HG02623 (cell line): ENCODE results near the gene ARID1B.

Source experiments
- ATAC-seq: cut with Tn5 transposase; IDR thresholded peaks from one replicate; pipeline ENCODE4 v1.9.1; 2021; ENCODE audit warnings: moderate library complexity; ENCODE audit not compliant: unreplicated experiment

ARID1B gene

DNA sequence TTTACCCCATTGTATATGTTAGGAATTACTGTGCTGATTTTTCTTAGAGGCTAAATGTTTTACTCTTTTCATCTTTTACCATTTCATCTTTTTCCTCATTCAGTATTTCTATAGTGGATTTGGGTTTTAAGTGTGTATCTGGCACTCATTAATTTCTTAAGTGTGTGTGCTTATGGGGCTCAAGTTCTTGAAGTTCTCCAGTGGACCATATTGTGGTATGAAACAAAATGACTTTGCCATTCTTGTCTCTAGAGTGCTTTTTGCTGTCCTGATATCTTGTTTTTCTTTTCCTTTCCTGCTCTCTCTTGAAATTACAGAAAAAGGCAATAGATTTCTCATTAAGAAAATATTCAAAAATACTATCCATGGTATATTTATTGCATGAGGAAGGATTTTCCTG lies 123.1 kb downstream of the ARID1B start:
- no peak for ATAC-seq

DNA sequence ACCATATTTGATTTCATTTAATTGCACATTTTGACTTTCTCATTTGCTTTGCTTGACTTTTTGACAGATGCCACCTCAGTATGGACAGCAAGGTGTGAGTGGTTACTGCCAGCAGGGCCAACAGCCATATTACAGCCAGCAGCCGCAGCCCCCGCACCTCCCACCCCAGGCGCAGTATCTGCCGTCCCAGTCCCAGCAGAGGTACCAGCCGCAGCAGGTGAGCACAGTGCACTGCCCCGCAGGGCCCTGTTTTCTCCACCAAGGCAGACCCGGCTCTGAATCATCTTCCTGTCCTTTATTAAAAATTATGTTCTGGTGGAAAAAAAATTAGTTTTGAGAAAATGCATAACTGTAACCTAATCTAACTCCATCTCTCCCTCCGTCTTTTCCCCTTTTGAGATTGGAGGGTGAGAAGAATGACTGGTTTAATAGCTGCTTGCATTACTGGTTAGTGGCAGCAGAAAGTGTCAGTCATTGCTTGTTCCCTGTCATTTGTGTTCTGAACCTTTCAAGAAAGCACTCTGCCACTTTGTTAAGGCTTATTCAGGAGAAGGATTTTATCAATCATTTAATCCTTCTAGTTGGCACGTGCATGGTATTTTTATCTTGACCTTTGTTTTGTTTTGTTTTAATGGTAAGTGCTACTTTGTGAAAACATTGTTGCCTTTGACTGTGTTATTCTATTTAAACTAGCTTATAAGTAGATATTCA lies 124.3 kb downstream of the ARID1B start:
- no peak for ATAC-seq

DNA sequence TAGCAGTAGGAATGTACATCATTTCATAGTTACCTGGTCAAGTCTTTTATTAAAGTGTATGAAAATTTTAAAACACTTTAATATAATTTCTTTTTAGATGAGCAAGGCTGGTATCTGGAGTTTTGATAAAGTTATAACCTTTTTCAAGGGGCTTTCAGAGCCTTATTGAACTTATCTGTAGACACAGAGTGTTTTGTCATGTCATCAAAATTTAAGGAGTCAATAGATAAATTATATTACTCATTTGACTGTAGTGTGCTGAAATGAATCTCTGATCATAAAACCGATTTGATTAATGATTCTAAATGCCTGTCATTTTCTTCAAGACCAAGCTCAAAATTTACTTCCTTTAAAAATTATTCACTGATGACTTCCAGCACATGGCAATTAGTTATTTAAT lies 125.6 kb downstream of the ARID1B start:
- ATAC-seq: no peak

DNA sequence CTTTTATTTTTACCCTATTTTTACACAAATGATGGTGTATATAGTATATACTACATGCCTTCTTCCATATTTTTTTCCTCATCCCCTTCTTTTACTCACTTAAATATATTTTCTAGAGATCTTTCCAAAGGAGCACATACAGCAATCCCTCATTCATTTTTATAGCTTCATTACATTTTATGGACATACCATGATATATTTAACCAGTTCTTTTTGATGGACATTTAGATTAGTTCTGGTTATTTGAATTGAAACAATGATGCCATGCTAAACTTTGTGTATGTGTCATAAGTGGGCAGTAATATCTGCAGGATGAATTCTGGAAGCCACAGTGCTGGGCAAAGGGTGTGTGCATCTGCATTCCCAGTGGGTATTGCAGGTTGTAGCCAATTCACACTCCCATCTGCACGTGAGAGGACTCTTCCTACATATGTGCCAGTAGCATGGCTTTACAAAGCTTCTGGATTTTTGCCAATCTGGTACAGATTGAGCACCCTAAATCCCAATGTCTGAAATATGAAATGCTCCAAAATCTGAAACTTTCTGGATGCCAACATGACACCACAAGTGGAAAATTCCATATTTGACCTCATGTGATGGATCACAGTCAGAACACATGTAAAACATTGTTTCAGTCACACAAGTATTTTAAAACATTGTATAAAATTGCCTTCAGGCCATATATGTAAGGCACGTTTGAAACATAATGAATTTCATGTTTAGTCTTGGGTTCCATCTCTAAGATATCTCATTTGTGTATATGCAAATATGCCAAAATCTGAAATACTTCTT lies 127.2 kb downstream of the ARID1B start:
- no peak for ATAC-seq

DNA sequence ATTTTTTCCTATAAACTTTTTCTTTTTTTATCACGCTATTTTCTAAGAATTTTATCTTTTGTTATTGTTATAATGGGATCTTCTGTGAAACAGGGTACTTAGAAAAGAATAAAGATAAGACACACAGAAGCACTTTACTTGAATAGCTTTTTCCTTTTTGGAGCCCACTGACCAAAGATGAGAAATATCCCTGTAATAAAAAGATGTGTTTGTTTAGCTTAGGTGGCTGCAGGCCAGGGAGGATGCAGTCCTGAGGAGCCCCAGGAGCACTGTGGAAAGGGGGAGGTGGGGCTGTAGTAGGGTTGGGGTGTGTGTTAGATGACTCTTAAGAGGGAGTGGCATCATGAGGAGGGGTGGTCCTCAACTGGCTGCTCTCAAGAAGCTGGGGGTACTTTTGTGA lies 128.6 kb downstream of the ARID1B start:
- ATAC-seq: no peak

DNA sequence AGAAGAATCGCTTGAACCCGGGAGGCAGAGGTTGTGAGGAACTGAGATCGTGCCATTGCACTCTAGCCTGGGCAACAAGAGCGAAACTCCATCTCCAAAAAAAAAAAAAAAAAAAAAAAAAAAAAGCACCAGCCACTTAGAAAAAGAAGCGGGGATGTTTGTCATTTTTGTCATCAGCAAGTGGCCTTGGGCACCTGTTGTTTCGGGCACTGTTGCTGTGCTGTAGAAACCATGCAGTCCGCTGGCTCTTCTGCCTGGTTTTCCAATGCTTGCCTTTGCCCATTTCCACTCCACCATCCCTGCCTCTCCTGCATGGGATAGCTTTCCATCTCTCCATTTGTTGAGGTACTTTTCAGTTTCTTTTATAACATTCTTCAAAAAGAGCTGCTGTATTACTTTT lies 129.3 kb downstream of the ARID1B start:
- no peak for ATAC-seq

DNA sequence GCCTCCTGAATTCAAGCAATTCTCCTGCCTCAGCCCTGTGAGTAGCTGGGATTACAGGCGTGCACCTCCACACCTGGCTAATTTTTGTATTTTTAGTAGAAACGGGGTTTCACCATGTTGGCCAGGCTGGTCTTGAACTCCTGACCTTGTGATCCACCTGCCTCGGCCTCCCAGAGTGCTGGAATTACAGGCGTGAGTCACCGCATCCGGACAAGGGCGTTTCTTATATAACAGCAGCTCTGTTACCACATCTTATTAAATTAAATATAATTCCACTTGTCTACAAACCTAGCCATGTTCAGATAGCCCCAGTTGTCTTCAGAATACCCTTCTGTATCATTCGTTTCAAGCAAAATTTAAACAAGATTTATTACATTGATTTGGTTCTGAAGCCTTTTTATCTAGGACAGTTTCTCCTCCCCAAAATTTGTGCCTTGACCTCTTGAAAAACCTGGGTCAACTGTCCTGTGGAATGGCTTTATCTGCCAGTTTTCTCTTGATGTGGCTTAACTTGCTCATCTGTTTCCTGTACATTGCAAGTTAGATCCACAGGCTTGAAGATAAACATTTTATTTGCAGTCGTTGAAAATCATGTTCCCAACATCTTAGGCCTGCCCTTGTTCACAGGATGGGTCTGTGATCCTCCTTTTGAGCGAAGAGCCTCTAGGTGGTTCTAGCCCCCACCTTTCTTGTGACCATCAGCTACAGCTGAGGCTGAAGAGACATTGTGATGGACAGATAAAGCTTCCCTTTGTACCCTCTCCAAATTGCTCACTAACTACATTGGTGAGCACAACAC lies 132.2 kb downstream of the ARID1B start:
- ATAC-seq: no peak

DNA sequence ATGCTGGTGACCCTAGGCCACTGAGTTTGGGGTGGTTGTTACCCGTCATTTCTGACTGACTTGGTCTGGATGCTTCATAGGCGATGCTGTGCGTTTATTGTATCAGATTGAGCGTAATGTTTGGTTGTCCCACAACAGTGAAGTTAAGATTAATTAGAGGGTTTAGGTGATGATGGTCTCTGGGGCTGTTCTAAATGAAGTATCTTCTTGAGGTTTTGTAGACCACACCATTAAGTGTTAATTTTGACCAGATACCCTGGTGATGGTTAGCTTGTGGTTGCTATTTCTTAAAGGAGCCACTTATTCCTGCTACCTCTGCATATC lies 132.8 kb downstream of the ARID1B start:
- ATAC-seq: no peak

DNA sequence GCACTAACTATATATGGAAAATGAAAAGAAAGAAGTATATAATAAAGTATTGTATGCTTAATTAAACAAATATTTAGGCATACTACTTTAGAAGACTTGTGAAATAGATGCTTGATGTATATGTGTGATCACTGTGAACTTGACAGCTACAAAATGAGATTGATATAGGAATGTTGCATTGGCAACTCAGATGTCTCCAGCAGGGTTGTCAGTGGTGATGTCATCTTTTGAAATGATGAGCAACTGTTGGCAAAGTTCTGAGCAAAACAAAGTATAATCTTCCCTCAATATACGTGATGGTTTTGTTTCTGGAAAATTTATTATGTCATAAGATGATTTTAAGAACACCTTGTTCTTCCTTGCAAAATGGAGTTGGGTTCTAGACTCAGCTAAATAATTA lies 133.8 kb downstream of the ARID1B start:
- no peak for ATAC-seq

DNA sequence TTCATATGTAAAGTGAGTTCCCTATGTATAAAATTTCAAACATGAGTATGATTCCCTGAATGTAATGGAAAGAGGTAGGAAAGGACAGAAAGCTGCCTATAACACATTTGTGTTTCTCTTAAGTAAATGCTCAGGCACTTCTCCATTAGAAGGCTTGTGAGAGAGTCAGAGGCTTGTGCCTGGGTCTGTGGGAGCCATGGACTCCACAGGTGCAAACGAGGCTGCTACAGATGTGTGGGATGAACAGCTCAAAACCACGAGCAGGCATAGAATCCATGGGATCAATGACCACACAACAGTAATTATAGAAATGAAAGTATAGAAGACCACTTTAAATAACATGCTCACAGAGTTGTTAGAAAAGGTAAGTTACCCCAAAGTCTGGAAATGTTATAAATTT lies 134.4 kb downstream of the ARID1B start:
- no peak for ATAC-seq

DNA sequence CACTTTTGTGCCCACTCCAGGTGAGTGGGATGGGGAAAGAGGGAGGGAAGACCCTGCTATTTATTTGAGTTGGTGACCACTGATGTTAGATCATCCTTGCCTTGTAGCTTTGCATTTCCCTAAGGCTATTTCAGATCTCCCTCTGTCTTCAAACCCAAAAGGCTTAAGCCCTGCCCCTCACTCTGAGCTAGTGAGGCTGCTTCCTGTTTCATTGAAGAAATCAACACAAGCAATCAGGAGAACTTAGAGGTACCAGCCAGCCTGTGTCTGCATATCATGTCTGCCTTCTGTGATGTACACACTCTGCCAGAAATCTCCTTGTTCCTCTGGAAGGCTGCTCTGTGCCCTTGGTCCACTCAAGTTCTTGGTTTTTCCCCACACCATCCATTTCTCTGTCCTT lies 135.3 kb downstream of the ARID1B start:
- no peak for ATAC-seq

DNA sequence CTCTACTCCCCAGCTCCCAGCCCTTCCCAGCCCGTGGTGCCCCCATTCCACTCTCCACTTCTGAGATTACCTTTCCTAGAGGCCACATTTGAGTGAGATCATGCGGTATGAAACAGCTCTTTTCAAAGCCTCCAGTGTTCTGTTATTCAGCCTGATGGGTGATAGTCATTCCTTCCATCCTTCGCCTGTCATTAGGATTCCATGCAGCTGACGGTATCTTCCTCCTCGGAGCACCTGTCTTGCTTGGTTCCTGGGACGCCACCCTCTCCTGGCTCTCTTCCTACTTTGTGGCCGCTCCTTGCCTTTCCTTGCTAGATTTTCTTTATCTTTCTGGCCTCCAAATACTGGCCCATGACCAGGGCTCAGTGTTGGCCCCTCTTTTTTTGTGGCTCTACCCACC lies 137.0 kb downstream of the ARID1B start:
- no peak for ATAC-seq

DNA sequence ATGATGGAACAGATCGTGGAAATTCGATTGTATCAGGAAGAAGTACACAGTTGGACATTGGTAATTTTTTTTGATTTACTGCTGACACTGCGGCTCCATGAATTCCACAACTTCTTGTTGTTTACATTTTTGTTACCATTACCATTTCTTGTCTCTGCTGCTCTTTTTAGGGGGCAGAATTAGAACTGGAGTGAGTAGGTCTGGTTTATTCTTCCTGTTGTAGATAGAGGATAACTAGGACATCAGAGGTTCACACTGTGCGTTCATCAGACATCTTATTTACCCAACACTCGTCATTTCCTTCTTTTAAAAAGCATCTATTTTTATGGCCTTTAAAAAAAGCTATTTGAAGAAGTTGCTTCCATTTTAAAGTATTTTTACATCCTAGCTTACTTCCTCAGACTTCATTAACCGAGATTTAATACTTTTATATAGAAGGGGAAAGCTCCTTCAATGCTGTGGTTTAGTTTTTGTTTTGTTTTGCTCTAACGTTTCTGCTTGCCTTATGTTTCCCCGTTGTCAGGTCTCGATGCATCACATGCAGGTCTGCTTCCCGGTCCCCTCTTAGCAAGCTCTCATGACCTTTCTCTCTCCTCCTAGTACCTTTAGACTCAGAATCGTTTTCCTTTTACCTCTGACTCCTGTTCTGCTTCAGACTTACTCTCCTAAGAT lies 139.1 kb downstream of the ARID1B start:
- peak; percentile 37 for ATAC-seq

DNA sequence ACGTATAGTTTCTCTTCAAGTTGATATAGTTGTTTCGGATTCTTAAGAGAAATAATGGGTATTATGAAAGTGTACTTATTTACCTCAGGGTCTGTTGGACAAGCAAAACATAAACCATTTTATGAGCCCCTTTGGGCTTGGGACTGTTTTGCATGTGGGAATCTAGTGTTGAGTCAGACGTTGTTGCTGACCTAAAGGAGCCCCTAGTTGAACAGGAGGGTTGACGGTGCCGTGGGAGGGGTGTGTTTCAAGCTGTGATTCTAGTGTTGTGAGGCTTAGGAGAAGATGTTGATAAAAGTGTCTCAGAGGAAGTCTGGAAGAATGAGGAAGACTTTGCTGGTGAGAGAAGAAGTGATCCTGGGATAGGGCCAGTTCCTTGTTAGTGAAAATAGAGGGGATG lies 140.0 kb downstream of the ARID1B start:
- peak; percentile 65 for ATAC-seq

DNA sequence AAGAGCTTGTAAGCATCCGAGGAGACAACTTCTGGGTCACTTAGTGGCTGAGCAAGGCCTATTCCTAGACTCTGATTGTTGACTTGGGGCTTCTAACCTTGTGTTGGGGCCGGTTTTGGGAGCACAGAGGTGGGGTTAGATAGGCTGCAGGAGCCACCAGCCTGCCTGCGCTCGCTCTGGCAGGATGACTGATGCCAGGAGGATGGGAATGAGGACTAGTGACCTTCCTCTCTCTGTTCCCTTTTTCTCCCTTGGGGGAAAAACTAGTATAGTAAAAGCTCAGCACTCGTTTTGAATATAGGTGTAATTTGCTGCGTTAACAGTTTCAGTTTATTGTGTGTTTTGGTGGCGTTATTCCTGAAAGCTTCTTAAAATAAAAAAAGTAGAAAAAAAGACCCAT lies 141.5 kb downstream of the ARID1B start:
- no peak for ATAC-seq

DNA sequence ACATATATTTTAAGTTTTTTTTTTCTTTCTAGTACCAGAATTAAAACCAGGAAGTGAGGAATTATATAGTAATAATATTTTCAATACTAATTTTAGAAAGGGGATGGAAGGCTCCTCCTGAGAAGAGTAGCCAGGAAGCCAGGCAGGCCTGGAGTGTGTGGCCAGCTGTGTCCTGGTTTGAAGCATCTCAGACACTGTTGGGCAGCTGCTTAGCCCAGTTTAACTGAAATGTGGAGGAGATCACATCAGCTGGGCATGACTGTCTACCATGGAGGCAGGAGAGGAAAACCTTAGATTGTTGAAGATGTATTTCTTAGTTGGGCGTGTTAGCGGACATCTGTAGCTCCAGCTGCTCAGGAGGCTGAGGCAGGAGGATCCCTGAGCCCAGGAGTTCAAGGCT lies 142.2 kb downstream of the ARID1B start:
- no peak for ATAC-seq

DNA sequence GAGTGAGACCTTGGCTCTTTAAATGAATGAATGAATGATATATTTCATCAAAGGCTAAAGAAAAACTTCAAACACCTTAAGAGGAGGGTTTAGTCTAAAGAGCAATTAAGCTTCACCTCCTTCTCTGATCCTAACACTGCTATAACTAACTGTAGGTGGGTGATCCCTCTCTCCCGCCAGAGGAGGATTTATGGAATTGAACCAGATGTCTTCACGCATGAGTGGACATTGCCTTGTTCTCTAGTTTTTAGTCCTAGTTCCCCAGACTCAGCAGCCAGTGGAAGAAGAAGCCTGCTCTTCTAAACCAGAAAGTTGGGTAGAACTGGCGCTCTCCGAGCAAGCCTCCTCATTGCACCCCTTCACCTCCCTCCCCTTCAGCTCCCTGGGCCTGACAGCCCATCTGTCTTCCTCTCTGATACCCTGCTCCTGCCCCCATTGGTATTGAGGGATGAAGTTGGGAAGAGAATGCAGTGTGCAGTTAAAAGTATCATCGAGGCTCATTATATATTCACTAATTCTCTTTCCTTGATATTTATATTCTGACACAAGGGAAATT lies 142.7 kb downstream of the ARID1B start:
- no peak for ATAC-seq

DNA sequence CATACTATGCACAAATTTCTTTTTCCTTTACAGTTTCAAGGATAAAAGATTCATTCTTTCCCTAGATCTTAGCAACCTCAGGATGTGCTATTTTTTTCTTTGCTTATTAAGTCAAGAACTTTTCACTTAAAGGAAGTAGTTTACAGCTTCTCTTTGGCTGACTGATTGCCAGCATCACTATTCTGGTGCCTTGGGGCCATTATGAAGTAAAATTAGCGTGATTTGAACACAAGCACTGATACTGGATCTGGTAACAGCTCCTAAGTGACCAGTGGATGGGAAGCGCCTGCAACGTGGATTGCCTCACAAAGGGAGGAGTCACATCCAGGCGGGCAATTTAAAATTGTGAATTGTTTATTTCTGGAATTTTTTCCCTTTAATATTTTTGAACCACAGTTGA lies 147.1 kb downstream of the ARID1B start:
- no peak for ATAC-seq

DNA sequence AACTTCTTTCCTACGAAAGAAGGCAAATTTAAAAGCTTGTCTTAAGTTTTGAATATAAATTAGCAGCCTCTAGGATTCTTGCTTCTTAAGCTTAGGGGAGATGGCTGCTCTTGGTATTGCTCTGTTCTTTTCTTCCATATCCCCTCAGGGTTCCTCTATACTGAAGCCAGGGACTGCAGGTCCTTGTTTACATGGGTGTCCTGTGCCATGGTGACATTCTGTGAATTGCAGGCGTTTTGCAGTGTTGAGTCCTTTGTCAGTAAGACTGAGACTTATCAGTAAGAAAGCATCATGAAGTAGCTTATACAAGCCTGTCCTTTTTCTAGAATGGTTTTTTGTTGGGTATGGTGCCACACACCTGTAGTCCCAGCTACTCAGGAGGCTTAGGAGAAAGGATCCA lies 147.8 kb downstream of the ARID1B start:
- no peak for ATAC-seq

DNA sequence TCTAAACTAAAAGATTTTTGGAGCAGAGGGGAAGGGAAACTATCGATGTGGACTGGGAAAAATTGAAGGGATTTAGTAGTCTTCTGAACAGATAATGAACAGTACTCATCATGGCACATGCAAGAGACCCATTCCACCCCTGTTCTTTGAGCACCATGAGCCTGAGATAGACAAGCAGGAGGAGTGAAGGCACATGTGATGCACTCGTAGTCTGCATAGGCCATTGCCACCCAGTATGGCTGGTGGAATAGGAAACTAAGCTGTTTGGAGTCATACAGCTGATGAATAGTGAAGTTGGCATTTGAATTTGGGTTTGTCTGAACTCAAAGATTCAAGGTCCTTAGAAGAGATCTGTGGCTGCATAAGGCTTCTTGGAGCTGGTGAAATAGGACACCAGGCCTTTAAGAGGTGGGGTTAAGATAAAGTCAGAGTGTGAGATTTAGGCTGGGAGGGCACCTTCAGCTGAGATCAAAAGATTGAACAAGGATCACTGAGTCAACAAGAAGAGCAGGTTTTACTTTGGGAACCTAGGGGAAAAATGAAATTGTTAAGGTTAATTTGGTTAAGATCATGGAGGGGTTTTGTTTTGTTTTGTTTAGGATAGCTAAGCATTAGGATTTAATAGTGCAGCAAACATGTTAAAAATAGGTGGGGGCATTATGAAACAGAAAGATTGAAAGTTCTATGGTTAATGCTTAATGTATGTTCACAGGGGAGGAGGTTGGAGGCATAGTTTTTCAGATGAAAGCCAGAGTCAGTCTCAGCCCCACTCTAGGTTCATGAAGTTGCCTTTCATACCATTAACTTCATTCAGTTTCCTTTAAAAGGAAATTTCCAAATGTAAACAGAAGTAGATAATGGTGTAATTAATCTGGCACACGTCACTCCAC lies 148.8 kb downstream of the ARID1B start:
- peak; percentile 75 for ATAC-seq
